ENCODE results near the gene ENO2.

ENO2 gene

GRCh38 chr12:6917491-6918231 lies 3.3 kb downstream of the ENO2 start:
- Mint-ChIP-seq H3K4me3 (no peak overlapping the region), H3K4me1 (peaks cover 60% of the 10 kb centered on the region), H3K36me3 (peaks cover 93% of the 10 kb centered on the region), H3K9me3 (no peaks in the 10 kb centered on the region), H3K27ac (peak overlapping the region; percentile 95)
- no peak for ATAC-seq
- no peak for DNase-seq (ENCODE audit: low spot score in 2 of 2)

- Mint-ChIP-seq H3K27ac (peak overlapping the region; percentile 58), H3K36me3 (peaks cover 100% of the 10 kb centered on the region), H3K4me1 (peaks cover 70% of the 10 kb centered on the region), H3K4me3 (no peak overlapping the region), H3K9me3 (no peaks in the 10 kb centered on the region)
- no peak for DNase-seq (ENCODE audit: low spot score in 2 of 2)
- no peak for ATAC-seq
Observed at GRCh38 chr12:6919588-6919987, 5.2 kb downstream of the ENO2 start.

GRCh38 chr12:6921539-6921938 lies 7.2 kb downstream of the ENO2 start:
- Mint-ChIP-seq H3K4me3 (no peak overlapping the region), H3K9me3 (no peaks in the 10 kb centered on the region), H3K27ac (peak overlapping the region; percentile 61), H3K36me3 (peaks cover 100% of the 10 kb centered on the region), H3K4me1 (peaks cover 69% of the 10 kb centered on the region)
- no peak for ATAC-seq
- no peak for DNase-seq (ENCODE audit: low spot score in 2 of 2)

- no peak for DNase-seq (ENCODE audit: low spot score in 2 of 2)
- Mint-ChIP-seq H3K9me3 (no peaks in the 10 kb centered on the region), H3K4me3 (peak overlapping the region; percentile 4), H3K4me1 (peaks cover 69% of the 10 kb centered on the region), H3K36me3 (peaks cover 100% of the 10 kb centered on the region), H3K27ac (peak overlapping the region; percentile 61)
- ATAC-seq = no peak
Observed at GRCh38 chr12:6921996-6922946, 7.9 kb downstream of the ENO2 start.

- H3K4me3 Mint-ChIP-seq = peak overlapping the region; percentile 4
- no peaks in the 10 kb centered on the region for H3K9me3 Mint-ChIP-seq
- DNase-seq (ENCODE audit: low spot score in 2 of 2) = no peak
- peak overlapping the region; percentile 96 for H3K27ac Mint-ChIP-seq
- ATAC-seq = no peak
- peaks cover 69% of the 10 kb centered on the region for H3K4me1 Mint-ChIP-seq
- H3K36me3 Mint-ChIP-seq = peaks cover 95% of the 10 kb centered on the region
Observed at GRCh38 chr12:6923003-6923732, 8.8 kb downstream of the ENO2 start.

- no peak for ATAC-seq
- H3K36me3 Mint-ChIP-seq = peaks cover 94% of the 10 kb centered on the region
Observed at GRCh38 chr12:6923851-6924250, 9.5 kb downstream of the ENO2 start.

GRCh38 chr12:6925239-6925539 lies 10.8 kb downstream of the ENO2 start:
- Mint-ChIP-seq H3K4me3 (peak overlapping the region; percentile 57), H3K9me3 (no peaks in the 10 kb centered on the region), H3K36me3 (peaks cover 92% of the 10 kb centered on the region), H3K27ac (peak overlapping the region; percentile 96), H3K4me1 (peaks cover 76% of the 10 kb centered on the region)
- ATAC-seq (no peak), DNase-seq (ENCODE audit: low spot score in 2 of 2) (no peak)

More at GRCh38 chr12:6923851-6924250, 9.5 kb downstream of the ENO2 start:
- Mint-ChIP-seq H3K4me3 (peak overlapping the region; percentile 57), H3K9me3 (no peaks in the 10 kb centered on the region), H3K27ac (peak overlapping the region; percentile 96), H3K4me1 (peaks cover 74% of the 10 kb centered on the region)
- DNase-seq (ENCODE audit: low spot score in 2 of 2) = no peak

- ATAC-seq = no peak
- H3K36me3 Mint-ChIP-seq = peaks cover 87% of the 10 kb centered on the region
- peaks cover 76% of the 10 kb centered on the region for H3K4me1 Mint-ChIP-seq
- H3K27ac Mint-ChIP-seq = peak overlapping the region; percentile 96
- no peak for DNase-seq (ENCODE audit: low spot score in 2 of 2)
- H3K9me3 Mint-ChIP-seq = no peaks in the 10 kb centered on the region
- H3K4me3 Mint-ChIP-seq = peak overlapping the region; percentile 82
Observed at GRCh38 chr12:6925540-6926279, 11.3 kb downstream of the ENO2 start.

- ATAC-seq (peak; percentile 50), DNase-seq (ENCODE audit: low spot score in 2 of 2) (peak; percentile 36 to 79)
- Mint-ChIP-seq H3K4me1 (peaks cover 78% of the 10 kb centered on the region), H3K36me3 (peaks cover 79% of the 10 kb centered on the region), H3K27ac (peak within 1 kb of the TSS; percentile 96), H3K4me3 (peak within 1 kb of the TSS; percentile 89), H3K9me3 (no peaks in the 10 kb centered on the region)
Observed at GRCh38 chr12:6927379-6928021, 13.1 kb downstream of the ENO2 start, which contains the start of gene ATN1. ATN1 (plus strand) TSS chr12:6927959; CDS start chr12:6934002, 6,043 bp downstream.

GRCh38 chr12:6928022-6928702 lies 13.8 kb downstream of the ENO2 start:
- Mint-ChIP-seq H3K9me3 (no peaks in the 10 kb centered on the region), H3K27ac (peak overlapping the region; percentile 96), H3K4me3 (peak overlapping the region; percentile 89), H3K4me1 (peaks cover 76% of the 10 kb centered on the region), H3K36me3 (peaks cover 77% of the 10 kb centered on the region)
- DNase-seq (ENCODE audit: low spot score in 2 of 2) (no peak), ATAC-seq (peak; percentile 1)

GRCh38 chr12:6928703-6929407 lies 14.5 kb downstream of the ENO2 start:
- DNase-seq (ENCODE audit: low spot score in 2 of 2) (no peak), ATAC-seq (no peak)
- Mint-ChIP-seq H3K9me3 (no peaks in the 10 kb centered on the region), H3K4me1 (peaks cover 72% of the 10 kb centered on the region), H3K4me3 (peak overlapping the region; percentile 89), H3K27ac (peak overlapping the region; percentile 95), H3K36me3 (peaks cover 77% of the 10 kb centered on the region)

GRCh38 chr12:6929466-6930452 lies 15.4 kb downstream of the ENO2 start:
- peak overlapping the region; percentile 89 for H3K4me3 Mint-ChIP-seq
- peak overlapping the region; percentile 95 for H3K27ac Mint-ChIP-seq
- H3K4me1 Mint-ChIP-seq = peaks cover 72% of the 10 kb centered on the region
- DNase-seq (ENCODE audit: low spot score in 2 of 2) (no peak), ATAC-seq (no peak)
- H3K36me3 Mint-ChIP-seq = peaks cover 77% of the 10 kb centered on the region
- H3K9me3 Mint-ChIP-seq = no peaks in the 10 kb centered on the region

Measured in stimulated activated effector memory CD8-positive, alpha-beta T cell treated with anti-CD3 and anti-CD28 coated beads, Interleukin-12 subunit alpha, Interleukin-12 subunit beta, amount 100 ng/mL, for 72 hours (primary cell).